HUDEP-2 (cell line): ENCODE data around the gene RREB1.

Experiments
- DNase-seq, 76 experiments: peaks; one replicate each; lab custom pipeline; 2025; ENCODE audit not compliant: unreplicated experiment in 76 of 76; lab: John Stamatoyannopoulos, UW

The RREB1 gene, protein sequence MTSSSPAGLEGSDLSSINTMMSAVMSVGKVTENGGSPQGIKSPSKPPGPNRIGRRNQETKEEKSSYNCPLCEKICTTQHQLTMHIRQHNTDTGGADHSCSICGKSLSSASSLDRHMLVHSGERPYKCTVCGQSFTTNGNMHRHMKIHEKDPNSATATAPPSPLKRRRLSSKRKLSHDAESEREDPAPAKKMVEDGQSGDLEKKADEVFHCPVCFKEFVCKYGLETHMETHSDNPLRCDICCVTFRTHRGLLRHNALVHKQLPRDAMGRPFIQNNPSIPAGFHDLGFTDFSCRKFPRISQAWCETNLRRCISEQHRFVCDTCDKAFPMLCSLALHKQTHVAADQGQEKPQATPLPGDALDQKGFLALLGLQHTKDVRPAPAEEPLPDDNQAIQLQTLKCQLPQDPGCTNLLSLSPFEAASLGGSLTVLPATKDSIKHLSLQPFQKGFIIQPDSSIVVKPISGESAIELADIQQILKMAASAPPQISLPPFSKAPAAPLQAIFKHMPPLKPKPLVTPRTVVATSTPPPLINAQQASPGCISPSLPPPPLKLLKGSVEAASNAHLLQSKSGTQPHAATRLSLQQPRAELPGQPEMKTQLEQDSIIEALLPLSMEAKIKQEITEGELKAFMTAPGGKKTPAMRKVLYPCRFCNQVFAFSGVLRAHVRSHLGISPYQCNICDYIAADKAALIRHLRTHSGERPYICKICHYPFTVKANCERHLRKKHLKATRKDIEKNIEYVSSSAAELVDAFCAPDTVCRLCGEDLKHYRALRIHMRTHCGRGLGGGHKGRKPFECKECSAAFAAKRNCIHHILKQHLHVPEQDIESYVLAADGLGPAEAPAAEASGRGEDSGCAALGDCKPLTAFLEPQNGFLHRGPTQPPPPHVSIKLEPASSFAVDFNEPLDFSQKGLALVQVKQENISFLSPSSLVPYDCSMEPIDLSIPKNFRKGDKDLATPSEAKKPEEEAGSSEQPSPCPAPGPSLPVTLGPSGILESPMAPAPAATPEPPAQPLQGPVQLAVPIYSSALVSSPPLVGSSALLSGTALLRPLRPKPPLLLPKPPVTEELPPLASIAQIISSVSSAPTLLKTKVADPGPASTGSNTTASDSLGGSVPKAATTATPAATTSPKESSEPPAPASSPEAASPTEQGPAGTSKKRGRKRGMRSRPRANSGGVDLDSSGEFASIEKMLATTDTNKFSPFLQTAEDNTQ (N-terminal part only)

DNA sequence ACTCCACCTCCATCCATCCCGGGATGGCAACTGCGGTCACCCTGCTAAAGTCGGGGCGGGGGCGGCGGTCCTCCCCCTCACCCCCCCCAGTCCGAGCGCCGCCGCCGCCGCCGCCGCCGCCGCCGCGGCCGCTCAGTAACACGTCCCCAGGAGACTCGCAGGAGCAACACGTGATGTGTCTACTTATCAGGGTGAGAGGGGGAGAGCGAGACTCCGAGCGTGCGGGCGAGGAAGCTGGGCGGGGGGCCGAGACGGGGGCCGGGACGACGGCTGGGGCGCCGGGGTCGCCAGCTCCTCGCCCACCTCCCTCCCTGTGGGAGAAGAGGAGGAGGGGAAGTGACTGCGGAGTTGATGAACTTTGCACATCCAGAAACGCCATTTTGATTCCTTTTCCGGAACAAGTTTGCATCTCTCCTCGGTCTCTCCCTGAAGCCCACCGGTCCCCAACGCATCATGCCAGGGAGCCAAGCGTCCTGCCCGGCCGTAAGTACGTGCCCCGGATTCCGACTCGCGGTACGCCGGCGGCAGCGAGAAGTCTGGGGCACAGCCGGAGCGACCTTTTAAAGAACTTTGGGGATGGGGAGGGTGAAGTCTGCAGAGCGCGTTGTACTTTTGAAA, at the start of gene RREB1:
RREB1 (plus strand) TSS at position 384 of the 618 bp plus-strand sequence. CDS start 73,951 bp downstream, outside the sequence.
- peak in 67 of 76 experiments; percentile 35 to 89 (median 67) for DNase-seq

DNA sequence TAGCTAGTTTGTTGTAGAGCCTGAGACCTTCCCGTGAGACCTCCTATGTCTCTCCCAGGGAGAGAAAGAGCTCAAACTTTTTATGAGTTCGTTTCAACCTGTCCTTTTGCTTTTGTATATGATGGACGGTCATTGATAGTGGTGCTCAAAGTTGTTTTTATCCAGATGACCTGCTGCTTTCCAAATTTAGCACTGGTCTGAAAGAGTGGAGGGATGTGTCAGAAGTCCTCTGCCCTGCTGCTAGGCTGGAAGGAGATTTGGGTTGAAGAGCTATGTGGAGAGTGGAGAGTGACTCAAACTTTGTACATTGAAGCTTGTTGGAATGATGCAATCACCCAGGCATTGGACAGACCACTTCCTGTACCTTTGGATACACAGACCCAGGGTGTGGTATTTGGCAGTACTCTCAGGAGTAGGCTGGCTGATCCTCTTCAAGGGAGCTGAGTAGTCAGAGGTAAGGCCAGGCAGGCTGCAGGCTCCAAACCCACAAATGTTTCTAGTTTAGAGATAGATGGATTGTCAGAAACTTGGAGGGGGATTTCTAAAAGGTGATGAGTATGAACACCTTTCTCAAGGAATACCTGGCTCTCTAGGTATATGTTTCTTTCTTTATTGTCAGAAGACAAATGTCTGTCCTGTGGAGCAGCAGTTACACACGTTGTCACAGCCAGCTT, 49.4 kb upstream of the RREB1 start:
- peak in 69 of 76 experiments; percentile 26 to 89 (median 64) for DNase-seq

DNA sequence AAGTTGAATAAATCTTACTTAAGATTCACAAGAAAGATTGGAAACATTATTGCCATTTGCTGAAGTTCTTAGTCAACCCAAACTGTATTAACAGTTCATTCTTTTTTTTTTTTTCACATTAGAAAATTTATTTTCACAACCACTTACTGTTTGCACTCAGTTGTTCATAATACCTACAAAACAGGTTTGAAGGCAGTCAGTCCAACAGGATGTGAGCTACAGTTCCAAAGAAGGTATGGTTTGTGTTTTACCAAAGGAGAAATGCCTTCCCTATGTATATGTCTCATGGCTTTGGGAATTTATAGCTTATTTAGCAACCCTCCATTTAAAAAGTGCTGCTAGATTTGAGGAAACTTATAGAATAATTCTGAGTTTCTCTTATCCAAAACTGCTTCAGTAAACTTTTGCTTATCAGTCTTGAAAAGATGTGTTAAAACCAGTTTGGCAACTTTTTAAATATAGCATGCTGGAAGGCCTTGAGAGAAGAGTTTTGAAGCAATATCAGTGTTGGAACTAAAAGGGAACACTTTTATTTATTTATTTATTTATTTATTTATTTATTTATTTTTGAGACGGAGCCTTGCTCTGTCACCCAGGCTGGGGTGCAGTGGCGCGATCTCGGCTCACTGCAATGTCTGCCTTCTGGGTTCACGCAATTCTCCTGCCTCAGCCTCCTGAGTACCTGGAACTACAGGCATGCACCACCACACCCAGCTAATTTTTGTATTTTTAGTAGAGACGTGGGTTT, 46.8 kb upstream of the RREB1 start:
- DNase-seq, result no peak

DNA sequence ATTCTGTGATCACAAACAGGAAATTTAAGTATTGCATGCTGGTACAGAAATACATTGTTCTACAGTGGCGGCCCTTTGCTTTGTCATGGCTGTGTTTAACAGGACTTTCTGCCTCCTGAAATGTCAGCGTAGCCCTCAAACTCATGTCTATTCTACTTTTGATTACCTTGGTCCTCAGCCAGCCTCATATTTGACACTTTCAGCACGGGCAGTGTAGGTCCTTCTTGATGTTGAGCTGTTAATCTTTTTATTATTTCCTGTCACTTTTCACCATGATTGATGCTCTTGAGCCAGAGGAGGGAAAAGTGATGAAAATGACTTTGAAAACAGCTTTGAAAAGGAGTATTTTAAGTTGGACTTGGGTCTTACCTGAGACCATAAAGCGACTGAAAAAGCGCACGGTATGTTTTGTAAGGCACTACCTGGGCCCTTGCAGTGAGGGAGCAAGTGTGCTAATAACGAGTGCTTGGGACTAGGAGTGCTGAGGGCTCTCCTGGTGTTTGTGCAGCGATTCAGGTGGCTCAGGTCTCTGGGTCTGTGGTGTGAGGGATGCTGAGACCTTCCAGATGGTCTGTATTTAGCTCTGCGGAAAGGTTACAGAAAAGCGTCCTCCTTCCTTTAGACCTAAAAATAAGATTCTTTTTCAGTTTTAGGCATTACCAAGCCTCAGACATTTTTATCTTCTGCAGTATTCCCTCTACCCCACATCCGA, 45.2 kb upstream of the RREB1 start:
- DNase-seq, result no peak

DNA sequence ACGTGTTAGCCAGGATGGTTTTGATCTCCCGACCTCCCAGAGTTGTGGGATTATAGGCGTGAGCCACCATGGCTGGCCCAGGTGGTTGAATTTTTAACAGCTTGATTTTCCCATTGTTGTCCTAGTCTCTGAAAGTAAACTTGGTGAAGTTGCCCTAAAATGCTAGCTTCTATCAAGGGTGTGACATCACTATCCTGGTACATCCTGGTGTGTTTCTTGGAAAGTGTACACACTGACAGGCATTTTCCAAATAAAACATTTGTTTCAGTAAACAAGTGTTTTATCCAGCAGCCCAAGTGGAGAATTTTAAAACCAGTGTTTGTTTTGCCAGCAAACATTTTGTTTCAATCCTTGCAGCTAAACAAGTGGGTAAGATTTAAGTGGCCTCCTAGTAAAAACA, 40.5 kb upstream of the RREB1 start:
- no peak for DNase-seq

DNA sequence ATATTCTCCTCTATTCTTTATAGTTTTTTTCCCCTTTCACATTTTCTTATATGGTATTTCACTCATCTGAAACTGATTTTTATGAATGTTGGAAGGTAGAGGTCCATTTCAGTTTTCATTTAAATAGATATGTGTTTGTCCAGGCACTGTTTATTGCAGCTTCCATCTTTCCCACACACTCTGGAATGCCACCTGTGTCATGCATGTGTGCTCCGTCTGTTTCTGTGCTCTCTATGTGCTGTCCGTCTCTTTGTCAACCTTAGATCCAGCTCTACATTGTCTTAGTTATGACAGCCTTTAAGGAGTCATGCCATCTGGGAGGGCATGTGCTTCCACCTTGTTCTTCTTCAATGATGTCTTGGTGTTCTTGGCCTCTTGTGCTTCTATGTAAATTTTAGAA, 36.4 kb upstream of the RREB1 start:
- no peak for DNase-seq

DNA sequence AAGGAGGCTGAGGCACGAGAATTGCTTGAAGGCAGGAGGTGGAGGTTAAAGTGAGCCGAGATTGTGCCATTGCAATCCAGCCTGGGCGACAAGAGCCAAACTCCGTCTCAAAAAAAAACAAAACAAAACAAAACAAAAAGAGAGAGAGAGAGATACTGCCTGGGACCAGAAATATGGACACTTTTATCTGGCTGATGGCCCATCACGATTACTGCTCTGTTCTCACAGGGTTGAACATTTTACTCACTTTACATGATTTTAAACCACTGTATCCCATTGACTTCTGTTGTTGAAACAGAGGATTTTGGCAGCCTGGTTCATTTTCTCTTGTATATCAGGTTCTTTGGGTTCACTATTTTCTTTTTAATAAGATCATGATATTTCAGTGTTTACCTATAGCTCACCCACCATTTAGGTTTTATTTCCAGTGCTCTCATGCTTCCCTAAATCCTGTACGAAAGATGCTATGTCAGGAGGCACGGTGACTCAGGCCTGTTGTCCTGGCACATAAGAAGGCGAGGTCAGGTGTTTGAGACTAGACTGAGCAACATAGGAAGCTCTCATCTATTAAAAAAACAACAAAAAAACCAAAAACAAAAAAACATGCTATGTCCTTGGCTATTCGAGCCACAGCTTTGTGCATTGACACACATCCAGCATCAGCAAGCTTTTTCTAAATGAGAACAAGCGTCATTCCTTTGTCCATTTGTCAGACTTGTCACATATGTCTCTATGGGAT, 34.5 kb upstream of the RREB1 start:
- peak in 8 of 76 experiments; percentile 10 to 29 (median 18) for DNase-seq

DNA sequence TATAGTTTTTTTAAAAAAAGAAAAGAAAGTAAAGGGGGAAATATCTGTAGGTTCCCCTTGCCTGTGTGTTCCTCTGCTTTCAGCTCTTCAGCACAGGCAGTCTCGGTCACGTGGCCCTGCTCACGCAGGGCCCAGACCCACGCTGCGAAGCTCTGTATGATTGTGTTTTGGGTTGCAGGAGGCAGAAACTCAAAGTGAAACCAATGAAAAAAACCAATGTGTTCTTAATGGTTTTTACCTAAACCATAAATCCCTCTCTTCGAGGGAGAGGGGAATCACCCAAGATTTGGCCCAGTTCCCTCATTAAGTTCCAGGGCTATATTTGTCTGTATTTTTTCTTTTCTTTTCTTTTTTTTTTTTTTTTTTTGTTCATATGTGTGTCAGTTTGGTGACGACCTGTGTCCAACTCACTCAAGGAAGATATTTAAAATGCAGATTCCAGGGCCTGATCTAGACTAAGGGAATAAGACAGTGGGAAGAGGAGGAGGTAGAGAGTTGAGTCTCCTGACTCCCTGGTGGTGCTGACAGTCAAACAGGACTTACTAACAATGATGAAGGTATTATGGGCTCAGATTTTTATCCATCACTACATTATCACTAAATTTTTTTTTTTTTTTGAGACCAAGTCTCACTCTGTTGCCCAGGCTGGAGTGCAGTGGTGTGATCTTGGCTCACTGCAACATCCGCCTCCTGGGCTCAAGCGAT, 33.8 kb upstream of the RREB1 start:
- no peak for DNase-seq

DNA sequence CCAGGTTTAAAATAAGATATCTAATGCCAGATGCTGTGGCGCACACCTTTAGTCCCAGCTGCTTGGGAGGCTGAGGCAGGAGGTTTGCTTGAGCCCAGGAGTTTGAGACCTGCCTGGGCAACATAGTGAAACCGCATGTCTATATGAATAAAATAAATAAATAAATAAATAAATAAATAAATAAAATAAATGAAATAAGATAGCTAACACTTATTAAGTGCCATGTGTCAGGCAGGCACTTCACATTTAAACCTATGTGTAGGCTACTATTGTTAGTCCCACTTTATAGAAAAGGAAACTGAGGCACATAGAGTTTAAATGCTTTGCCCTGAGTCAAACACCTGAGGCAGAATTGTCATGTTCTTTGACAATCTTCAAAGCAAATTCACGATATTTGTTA, 32.9 kb upstream of the RREB1 start:
- DNase-seq, result no peak

DNA sequence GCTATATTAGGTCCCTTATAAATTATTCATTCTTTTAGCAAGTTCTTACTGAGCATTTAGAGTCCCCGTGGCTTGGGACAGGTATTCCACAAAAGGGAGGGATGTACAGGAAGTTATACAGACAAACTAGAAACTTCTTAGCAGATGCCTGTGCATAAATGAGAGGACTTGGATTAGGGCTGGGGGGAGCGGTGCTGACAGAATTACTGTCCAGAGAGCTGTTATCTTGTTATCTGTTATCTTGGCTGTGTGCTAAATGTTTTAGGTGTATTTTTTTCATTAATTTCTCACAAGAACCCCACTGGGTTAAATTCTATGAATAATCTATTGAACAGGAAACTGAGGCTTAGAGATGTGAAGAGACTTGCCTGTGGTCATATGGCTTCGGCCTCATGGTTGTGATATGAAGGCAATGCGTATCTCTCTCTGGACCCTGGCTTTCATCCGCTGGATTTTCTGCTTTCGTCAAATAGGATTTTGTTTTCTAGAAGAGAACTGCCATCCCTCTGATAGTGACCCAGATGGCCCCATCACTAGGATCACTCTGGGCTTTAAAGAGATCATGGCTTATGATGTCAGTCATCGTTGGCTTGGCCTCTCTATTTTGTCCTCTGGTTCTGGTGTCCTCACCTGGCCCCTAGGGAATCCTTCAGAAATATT, 32.3 kb upstream of the RREB1 start:
- no peak for DNase-seq

DNA sequence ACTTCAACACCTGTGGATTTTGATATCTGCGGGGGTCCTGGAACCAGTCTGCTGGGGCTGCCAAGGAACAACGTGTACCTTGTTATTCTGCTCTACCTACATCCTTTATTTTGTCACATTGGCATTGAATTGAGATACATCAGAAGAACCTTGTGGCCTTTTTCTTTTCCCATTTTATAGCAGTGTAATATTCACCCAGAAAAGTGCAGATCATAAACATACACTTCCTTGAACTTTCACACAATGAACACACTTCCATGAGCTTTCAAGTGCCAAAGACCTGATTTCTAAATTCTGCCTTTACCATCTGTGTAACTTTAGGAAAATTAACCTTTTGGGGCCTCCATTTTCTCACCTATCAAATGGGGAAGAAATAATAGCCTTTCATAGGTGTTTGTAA, 29.9 kb upstream of the RREB1 start:
- no peak for DNase-seq

DNA sequence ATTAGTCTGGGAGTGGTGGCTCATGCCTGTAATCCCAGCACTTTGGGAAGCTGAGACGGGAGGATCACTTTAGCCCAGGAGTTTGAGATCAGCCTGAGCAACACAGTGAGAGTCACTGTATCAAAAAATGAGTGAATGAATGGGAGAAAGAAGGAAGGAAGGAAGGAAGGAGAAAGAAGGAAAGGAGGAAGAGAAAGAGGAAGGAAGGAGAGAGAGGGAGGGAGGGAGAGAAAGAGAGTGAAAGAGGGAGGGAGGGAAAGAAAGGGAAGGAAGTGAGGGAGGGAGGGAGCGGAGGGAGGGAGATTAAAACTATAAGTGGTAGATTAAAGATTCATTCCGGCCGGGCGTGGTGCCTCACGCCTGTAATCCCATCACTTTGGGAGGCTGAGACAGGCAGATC, 28.9 kb upstream of the RREB1 start:
- no peak for DNase-seq

DNA sequence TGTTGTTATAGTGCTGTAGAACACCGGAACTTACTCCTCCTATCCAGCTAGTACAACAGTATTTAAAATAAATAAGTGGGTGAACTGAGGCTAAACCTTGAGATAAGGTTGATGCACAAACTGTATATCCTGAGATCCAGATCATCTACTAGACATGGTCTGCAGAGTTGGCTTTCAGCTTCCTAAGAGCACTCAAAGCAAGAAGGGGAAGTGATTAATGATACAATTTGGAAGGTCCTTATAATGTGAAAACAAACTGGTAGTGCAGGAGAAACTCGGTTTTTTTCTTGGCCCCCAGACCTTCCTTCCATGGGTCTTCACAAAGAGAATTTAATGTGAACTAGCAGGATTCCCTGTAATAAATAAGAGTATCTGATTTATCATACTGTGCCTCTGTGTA, 27.4 kb upstream of the RREB1 start:
- no peak for DNase-seq

DNA sequence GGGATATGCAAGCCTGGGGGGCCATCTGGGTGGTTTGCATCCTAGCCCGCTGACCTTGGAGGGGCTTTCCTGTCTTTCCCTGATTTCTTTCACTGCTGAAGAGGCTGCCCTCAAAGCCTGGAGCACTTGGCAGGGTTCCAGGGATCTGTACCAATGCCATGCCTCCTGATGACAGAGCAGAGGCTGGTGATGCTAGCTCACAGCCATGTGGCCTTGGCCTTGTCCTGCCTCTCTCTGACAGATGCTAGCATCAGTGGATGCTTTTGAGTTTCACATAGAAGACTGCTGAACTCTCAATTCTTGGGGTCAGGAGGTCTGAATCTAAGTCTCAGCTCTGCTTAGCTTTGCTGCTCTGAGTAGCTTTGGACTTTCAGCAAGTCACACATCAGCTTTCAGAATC, 21.9 kb upstream of the RREB1 start:
- DNase-seq, result peak in 22 of 76 experiments; percentile 10 to 44 (median 28)

DNA sequence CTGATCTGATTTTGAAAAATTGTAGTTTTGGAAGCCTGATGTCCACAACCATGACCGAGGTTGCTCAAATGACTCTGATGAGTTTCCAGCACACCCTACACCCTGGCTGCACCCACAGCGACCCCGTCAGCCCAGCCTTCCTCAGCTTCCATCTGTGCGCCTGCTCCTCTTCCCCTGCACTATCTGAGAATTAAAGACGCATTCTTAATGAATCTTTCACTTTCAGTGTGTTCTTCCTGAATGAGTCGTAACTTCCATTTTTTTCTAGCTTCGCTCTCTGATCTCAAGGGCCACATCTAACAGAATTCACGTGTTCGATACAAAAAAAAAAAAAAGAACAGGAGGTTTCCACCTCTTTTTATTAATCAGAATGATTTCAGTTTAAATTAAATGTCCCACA, 21.3 kb upstream of the RREB1 start:
- no peak for DNase-seq

DNA sequence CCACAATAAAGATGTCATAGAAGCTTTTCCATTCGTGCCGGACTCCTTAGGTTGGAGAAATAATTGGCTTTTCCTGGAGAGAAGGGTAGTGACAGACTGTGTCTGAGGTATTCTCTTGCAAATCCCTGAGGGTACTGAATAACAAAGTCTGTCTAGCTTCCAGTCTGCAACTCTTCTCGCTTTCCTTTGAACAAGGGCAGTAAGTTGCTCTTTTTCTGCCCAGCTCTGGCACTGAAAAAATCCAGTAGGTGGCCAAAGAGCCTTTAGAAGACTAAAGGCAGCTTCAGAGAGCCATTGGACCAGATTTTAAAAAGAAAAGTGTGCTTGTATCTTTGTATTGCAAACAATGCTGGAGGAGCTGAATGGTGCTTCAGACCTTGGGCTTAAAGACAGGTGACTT, 20.7 kb upstream of the RREB1 start:
- DNase-seq, result peak in 4 of 76 experiments; percentile 25 to 40 (median 33)

DNA sequence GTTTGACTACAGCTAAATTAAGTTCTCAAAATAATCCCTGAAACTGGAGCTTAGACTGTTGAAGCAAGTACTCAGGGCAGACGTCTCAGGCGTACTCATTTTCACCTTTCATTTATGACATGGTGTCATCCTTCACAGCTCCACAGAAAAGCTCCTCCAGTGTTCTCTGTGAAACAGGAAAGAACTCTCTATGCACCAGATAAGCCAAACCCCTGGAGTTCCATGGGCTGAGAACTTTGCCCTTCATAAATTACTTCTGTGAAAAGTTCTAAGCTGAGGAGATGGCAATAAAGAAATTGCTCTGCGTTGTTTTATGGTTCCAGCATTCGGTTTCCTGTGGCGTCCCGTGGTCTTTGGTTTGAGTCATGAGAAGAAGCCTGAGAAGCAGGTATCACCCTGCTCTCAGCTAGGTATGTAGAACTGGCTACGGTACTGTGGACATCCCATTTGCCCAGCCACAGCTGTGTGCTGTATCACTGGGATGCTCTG, 20.2 kb upstream of the RREB1 start:
- DNase-seq, result no peak
